Raji (cell line): ENCODE measurements around the gene DBH.

Experiments
- POLR2A ChIP-seq: IDR thresholded peaks from 2 replicates; pipeline ENCODE4 v1.6.1; 2011; ENCODE audit warnings: low read depth, low read length, control low read depth; ENCODE audit not compliant: insufficient read depth

DBH gene

DNA sequence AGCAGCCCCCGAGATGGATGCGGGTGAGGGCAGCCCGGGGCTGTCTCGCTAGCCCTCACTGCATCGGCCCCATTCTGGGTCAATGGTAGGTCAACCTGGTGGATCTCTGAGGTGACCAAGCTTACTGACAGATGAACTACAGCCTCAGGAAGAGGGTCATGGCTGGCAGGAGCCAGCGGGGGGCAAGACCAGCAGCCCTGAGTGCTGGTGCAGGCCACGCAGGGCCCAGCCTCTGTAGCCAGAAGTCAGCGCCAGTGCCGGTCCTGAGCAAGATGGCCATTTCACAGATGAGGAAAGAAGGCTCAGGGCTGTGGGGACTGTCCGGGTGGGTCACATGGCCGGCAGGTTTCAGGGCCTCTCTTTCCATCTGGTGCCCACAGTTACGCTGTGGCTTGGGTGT is 5.1 kb upstream of the DBH start:
- TF ChIP-seq POLR2A = no peak

GRCh38 chr9:133632806-133633680 is 3.1 kb upstream of the DBH start:
- TF ChIP-seq POLR2A = no peak

GRCh38 chr9:133633681-133634080 is 2.5 kb upstream of the DBH start:
- TF ChIP-seq POLR2A = no peak

- no peak for TF ChIP-seq POLR2A
Measured at GRCh38 chr9:133634081-133634691, 2.0 kb upstream of the DBH start.

DNA sequence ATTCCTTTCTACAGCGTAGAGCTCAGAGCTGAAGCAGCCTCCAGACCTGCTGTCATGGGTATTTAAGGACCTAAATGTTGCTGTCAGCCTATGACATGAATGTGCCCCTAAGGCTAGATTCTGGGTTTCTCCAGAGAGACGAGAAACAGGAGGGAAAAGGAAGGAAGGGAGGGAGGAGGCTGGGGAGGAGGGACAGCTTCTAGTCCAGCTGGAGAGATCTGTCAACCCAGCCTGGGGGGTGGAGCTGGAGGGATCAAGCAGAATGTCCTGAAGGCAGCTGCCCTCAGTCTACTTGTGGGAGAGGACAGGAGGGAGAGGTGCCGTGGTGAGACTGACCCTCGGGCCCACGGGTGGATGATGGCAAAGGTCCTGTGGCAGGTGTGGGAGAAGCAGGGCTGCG is 1.1 kb upstream of the DBH start:
- no peak for TF ChIP-seq POLR2A

GRCh38 chr9:133636902-133637301 is 739 bp downstream of the DBH start:
- TF ChIP-seq POLR2A = no peak

DNA sequence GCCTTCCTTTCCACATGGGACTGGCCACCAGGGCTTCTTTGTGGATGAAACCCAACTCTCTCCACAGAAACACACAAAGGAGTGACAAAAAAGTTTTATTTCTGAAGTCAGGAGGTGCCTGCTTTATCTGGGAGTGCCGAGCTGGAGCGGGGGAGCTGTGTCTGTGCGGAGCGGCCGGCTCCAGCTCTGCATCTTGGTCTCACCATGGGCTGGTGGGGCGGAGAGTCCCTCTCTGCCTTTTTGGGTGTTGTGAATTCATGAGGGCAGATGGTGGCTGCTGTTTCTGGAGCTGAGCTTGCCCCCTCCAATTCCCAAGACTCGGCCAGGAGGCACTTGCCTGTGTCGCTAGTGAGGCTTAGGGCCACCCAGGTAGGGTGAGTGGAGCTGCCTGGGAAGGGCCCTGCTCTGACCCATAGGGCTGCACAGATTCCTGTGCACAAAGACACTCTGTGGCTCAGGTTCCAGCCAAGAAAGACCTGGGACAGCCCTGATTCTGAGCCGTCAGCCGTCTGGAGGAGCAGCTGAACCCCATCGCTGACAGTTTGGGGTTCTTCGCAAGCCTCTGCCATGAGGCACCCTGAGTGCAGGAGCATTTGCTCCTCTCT is 1.4 kb downstream of the DBH start:
- no peak for TF ChIP-seq POLR2A

GRCh38 chr9:133638076-133638475 is 1.9 kb downstream of the DBH start:
- TF ChIP-seq POLR2A = no peak

DNA sequence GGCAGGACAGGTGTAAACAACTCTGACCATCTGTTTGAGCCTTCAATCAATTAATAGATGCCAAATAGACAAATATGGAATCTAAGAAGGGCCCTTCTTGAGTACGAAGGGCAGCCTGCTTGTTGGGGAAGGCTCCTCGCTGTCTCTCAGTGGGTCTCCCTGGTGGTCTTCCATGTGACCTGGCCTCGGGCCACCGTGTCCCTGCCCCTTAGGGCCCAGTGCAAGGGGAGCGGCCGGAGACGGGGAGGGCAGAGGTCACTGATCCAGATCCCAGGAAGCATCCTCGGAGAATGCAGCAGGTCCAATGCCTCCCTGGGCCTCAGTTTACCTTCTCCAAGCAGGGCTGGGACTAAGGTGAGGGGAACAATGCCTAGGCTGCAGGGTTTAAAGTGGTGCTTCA is 2.5 kb downstream of the DBH start:
- no peak for TF ChIP-seq POLR2A

DNA sequence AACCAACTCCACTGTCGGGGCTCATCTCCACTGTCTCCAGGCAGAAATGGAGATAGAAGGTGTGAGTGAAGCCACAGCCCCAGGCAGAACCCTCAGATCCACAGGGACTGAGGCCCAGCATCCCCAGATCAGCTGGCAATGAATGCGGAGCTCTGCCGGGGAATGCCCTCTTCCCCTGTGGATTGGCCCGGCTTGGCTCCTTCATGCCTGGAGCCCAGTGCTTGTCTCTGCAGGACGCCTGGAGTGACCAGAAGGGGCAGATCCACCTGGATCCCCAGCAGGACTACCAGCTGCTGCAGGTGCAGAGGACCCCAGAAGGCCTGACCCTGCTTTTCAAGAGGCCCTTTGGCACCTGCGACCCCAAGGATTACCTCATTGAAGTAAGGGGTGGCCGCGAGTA is 3.5 kb downstream of the DBH start:
- TF ChIP-seq POLR2A = no peak

- no peak for TF ChIP-seq POLR2A
Measured at GRCh38 chr9:133640160-133640559, 4.0 kb downstream of the DBH start.

- no peak for TF ChIP-seq POLR2A
Measured at GRCh38 chr9:133640580-133641395, 4.6 kb downstream of the DBH start.

DNA sequence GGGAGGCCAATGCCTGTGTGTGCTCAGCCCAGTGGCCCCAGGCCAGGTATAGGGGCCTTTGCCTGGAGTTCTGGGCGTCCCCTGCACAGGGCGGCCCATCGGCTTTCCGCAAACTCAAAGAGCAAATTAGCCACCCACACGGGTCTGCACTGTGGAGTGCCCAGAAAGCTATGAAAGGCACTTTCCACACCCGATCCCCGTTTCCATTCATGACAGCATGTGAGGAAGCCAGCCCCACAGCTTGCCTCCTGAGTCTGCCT is 5.2 kb downstream of the DBH start:
- TF ChIP-seq POLR2A = no peak

- no peak for TF ChIP-seq POLR2A
Measured at GRCh38 chr9:133641861-133642595, 5.9 kb downstream of the DBH start.

GRCh38 chr9:133642708-133643361 is 6.7 kb downstream of the DBH start:
- no peak for TF ChIP-seq POLR2A

DNA sequence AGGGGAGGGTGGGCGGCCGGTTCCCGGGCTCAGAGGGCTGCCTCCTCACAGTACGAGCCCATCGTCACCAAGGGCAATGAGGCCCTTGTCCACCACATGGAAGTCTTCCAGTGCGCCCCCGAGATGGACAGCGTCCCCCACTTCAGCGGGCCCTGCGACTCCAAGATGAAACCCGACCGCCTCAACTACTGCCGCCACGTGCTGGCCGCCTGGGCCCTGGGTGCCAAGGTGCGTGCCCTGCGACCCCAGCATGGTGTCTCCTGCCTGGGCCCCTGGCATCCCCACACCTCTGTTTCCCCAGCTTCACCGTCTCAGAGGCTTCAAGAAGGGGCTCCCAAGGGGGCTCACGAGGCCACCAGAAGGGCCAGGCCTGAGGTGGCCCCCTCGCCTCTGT is 7.2 kb downstream of the DBH start:
- no peak for TF ChIP-seq POLR2A
